GM19043 (cell line): ENCODE measurements around the gene JUNB.
"Not testable (repeated sequence)": the region's sequence is repeated elsewhere in the genome, so short reads cannot be mapped to it uniquely, and the experiment has no call there.

Experiments used
- ATAC-seq: cut with Tn5 transposase; IDR thresholded peaks from one replicate; pipeline ENCODE4 v1.9.1; 2021; ENCODE audit warnings: low read depth; ENCODE audit not compliant: unreplicated experiment

The JUNB gene

GRCh38 chr19:12788682-12789097, 2.6 kb upstream of the JUNB start:
- ATAC-seq, result no peak

DNA sequence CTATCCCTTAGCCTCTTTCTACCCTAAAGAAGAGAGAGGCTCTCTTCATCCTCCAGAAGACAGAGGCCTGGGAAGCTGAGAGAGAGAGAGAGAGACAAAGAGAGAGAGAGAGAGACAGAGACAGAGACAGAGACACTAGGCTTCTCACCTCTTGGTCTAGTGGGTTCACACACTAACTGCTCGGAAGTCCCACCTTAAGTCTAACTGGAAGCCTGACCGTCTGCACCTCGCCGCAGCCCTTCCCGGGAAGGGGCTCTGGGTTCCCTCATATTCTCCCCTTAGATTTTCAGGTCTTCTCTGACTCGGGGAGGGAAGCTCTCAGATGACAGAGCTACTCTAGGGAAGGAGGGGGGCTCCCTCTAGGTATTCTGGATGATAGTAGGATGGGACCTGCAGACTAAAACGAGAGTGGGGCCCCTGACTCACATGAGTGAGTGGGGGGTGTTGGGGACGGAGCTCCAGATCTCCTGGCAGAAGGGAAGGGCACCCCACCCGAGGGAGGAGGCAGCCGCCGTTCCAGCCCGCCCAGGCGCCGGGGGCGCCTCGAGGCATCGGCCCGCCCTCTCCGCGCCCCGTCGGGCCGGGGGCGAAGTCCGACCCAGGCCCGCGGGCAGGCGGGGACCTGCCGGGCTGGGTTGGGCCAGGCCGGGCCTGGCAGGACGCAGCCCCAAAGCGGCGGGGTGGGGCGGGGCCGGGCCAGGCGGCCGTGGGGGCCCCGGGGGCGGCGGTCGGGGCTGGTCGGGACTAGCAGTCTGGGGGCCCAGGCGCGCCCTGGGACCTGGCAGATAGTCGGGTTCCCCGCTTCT, 2.0 kb upstream of the JUNB start:
- ATAC-seq, result peak; percentile 1

- ATAC-seq, result peak; percentile 44
These were observed 1.2 kb upstream of the JUNB start for GRCh38 chr19:12789904-12790619.

GRCh38 chr19:12790628-12791344, 500 bp upstream of the JUNB start:
- no peak for ATAC-seq

- ATAC-seq, result no peak
These were observed 966 bp downstream of the JUNB start for GRCh38 chr19:12792051-12792852.

DNA sequence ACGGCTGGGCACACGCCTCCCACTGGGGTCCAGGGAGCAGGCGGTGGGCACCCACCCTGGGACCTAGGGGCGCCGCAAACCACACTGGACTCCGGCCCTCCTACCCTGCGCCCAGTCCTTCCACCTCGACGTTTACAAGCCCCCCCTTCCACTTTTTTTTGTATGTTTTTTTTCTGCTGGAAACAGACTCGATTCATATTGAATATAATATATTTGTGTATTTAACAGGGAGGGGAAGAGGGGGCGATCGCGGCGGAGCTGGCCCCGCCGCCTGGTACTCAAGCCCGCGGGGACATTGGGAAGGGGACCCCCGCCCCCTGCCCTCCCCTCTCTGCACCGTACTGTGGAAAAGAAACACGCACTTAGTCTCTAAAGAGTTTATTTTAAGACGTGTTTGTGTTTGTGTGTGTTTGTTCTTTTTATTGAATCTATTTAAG, 1.6 kb downstream of the JUNB start:
- ATAC-seq, result no peak

DNA sequence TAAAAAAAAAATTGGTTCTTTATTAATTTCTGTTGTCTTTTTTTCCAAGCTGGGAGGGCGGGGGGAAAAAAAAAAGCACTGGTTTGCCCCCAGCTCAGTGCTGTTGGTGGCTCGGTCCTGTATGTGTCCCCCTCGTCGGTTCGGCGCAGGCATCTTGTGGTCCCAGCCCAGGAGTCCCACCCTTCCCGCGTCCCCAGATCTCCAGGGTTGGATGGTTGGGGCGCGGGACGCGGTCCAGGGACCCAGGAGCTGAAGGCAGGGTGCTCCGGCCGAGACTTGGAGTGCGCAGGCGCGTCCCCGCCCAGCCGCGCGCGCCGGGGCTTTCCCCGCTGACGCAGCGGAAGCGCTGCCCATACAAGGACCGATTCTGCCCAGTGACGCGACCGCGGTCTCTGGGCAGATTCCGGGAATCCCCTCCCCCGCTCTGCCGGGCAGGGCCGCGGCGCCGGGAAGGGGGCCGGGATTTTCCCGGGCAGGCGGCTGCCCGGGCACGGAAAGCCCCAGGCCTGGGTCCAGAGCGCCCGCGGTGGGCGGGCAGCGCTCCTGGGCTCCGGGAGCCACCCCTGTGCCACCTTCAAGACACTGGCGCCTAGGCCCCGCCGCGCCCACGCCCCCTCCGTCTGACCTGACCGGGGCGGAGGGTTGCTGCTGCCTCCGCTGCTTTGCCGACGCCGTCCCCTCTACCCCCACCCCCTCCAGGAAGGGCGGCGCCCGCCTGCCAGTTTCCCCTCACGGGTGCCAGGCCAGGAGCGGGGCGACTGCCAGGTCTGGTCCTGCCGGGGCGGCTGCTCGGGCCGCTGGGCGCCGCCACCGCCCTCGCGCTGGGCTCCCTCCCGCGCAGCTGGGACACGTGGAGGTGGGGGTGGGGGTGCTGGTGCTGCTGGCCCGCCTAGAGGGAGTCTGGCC, 2.3 kb downstream of the JUNB start:
- no peak for ATAC-seq

GRCh38 chr19:12794196-12794941, 3.1 kb downstream of the JUNB start:
- ATAC-seq, result no peak

GRCh38 chr19:12794971-12795381, 3.7 kb downstream of the JUNB start:
- ATAC-seq, result no peak

- no peak for ATAC-seq
These were observed 5.1 kb downstream of the JUNB start for GRCh38 chr19:12796146-12797071.

DNA sequence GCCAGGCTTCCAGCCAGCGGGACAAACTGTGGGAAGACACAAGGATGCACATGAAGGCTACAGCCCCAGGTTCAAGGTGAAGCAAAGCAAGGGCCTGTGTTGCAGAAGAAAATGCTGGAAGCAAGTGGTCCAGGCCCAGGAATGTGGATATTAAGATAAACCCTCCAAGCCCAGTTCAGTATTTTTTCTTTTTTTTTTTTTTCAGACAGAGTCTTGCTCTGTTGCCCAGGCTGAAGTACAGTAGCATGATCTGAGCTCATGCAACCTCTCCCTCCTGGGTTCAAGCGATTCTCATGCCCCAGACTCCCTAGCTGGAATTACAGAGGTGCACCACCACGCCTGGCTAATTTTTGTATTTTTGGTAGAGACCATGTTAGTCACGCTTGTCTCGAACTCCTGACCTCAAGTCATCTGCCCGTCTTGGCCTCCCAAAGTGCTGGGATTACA, 5.9 kb downstream of the JUNB start:
- no peak for ATAC-seq

DNA sequence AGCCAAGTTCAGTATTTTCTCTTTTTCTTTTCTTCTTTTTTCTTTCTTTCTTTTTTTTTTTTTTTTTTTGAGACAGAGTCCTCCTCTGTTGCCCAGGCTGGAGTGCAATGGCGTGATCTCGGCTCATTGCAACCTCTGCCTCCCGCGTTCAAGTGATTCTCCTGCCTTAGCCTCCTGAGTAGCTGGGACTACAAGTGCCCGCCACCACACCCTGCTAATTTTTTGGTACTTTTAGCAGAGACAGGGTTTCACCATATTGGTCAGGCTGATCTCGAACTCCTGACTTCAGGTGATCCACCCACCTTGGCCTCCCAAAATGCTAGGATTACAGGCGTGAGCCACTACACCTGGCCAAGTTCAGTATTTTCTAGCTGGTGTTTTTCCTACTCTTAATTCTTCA, 6.3 kb downstream of the JUNB start:
- not testable (repeated sequence) for ATAC-seq

DNA sequence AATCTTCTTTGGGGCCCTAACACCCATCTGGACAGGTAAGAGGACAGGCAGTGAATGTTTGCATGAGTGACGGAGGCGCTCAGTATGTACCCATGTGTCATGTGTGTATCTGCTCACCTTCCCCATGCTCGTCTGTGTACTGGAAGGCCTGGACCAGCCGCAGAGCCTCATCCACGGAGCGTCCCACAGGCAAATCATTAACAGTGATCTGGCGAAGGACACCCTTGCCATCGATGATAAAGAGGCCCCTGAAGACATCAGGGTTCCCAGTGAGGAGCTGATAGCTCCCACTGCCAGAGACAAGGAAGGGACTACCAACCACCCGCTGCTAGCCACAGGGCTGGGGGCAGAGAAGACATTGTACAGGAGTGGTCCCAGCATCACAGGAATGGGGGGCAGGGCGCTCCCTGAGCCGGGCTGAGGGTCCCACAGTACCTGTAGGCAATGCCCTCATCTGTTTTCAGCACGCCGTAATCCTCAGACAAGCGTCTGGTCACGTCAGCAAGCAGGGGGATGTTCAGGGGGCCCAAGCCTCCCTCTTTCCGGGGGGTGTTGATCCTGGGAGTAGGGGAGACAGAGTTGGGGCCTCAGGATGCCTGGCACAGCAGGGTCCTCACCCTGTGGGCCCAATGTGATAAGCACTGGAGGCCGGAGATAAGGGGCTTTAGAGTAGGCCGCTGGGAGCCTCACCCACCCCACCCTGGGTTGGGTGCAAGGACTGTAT, 8.6 kb downstream of the JUNB start:
- no peak for ATAC-seq

GRCh38 chr19:12800466-12800770, 9.1 kb downstream of the JUNB start:
- ATAC-seq, result no peak

DNA sequence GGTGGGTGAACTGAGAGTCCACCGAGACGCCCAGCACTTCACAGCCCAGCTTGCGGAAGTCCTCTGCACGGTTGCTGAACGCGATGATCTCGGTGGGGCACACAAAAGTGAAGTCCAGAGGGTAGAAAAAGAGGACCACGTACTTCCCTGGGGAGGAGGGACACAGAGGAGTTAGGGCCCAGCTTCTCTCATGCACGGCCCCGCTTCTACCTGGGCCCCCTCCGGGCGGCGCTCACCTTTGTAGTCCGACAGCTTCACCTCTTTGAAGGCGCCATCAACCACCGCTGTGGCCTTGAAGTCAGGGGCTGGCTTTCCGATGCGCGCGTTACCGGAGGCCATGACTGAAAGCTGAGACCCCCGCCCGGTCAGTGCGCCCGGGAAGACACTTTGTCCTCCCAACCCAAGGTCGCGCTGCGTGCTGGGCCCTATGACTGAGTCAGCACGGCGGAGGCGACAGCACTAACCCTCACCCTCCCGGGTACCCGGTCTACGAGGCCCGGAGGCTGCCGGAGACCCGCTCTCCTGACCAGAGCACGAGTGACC, 9.7 kb downstream of the JUNB start:
- no peak for ATAC-seq

GRCh38 chr19:12801466-12802266, 10.4 kb downstream of the JUNB start, which contains the start of the genes PRDX2 and THSD8:
TSS of gene PRDX2 (minus strand) at chr19:12801800. CDS start at chr19:12801261, 539 bp downstream.
TSS of gene THSD8 (plus strand) at chr19:12802069. CDS start at chr19:12802072, 3 bp downstream.
- no peak for ATAC-seq
